IMR-90 (cell line): ENCODE measurements around the gene ASS1. TPM values are rescaled to one million over a fixed set of nuclear protein-coding genes. Genes with fewer than 3 reads are reported as not detected.
A peak's percentile ranks its signal among the peaks of the same experiment; 100 is the strongest.

ENCODE experiments used
- ATAC-seq: fragments of 200-7000 bp; cut with Tn5 transposase; 2 replicates; pipeline ENCODE4 v1.9.1; 2020; ENCODE audit warnings: low read depth, mild to moderate bottlenecking, moderate library complexity
- BruUV-seq: library from RNA; stranded (reverse); fragments of 400-500 nt; replicated peaks from 2 replicates; lab custom pipeline; 2021; lab: Mats Ljungman, UMichigan
- CTCF ChIA-PET: fragments of 300-600 bp; formaldehyde crosslinking; extraction: SDS; loops from one replicate; lab custom pipeline; 2021; ENCODE audit warnings: antibody characterized with exemption; lab: Yijun Ruan, JAX
- POLR2A ChIA-PET: fragments of 300-600 bp; sonication (Branson Sonifier 250); formaldehyde crosslinking; loops from one replicate; lab custom pipeline; 2022; ENCODE audit warnings: antibody characterized with exemption; ENCODE audit not compliant: unreplicated experiment; lab: Charles Lee
- DNase-seq: peaks from one replicate; pipeline ENCODE4 v3.0.0; 2013
- H2AFZ ChIP-seq: replicated peaks from 2 replicates; pipeline ENCODE3; 2013; ENCODE audit warnings: low read length, mild to moderate bottlenecking; ENCODE audit not compliant: poor library complexity
- H2AK5ac ChIP-seq: 2 replicates; pipeline ENCODE4 v1.6.1; 2013; ENCODE audit warnings: low read depth, low read length, inconsistent platforms
- H2AK9ac ChIP-seq: replicated peaks from 2 replicates; pipeline ENCODE3; 2013; ENCODE audit warnings: mild to moderate bottlenecking, low read depth, low read length, moderate library complexity; ENCODE audit not compliant: poor library complexity
- H2BK120ac ChIP-seq: 2 replicates; pipeline ENCODE4 v1.6.1; 2013; ENCODE audit warnings: low read depth, low read length, inconsistent platforms
- H2BK15ac ChIP-seq: 3 replicates; pipeline ENCODE4 v1.6.1; 2013; ENCODE audit warnings: low read depth, low read length, inconsistent platforms
- H2BK20ac ChIP-seq: 2 replicates; pipeline ENCODE4 v1.6.1; 2013; ENCODE audit warnings: low read depth, mild to moderate bottlenecking, inconsistent platforms, low read length, moderate library complexity
- H2BK5ac ChIP-seq: 2 replicates; pipeline ENCODE4 v1.6.1; 2013; ENCODE audit warnings: mild to moderate bottlenecking, low read depth, low read length, inconsistent platforms; ENCODE audit not compliant: poor library complexity, severe bottlenecking
- H3K14ac ChIP-seq: replicated peaks from 2 replicates; pipeline ENCODE4 v1.6.1; 2013; ENCODE audit warnings: low read depth, low read length, inconsistent platforms
- H3K18ac ChIP-seq: 2 replicates; pipeline ENCODE4 v1.6.1; 2013; ENCODE audit warnings: low read depth, low read length, control low read depth
- H3K23ac ChIP-seq: 2 replicates; pipeline ENCODE4 v1.6.1; 2013; ENCODE audit warnings: low read depth, low read length, inconsistent platforms
- H3K27ac ChIP-seq: 2 replicates; pipeline ENCODE4 v1.5.1; 2013; ENCODE audit warnings: mild to moderate bottlenecking, control low read depth, low read length; ENCODE audit not compliant: insufficient read depth
- H3K27me3 ChIP-seq: 2 replicates; pipeline ENCODE4 v1.6.1; 2013; ENCODE audit warnings: low read length; ENCODE audit not compliant: control insufficient read depth, insufficient read depth
- H3K36me3 ChIP-seq: 2 replicates; pipeline ENCODE4 v1.6.1; 2013; ENCODE audit warnings: low read length, mixed read lengths; ENCODE audit not compliant: control insufficient read depth, insufficient read depth
- H3K4ac ChIP-seq: 2 replicates; pipeline ENCODE4 v1.6.1; 2013; ENCODE audit warnings: low read depth, low read length, inconsistent platforms
- H3K4me1 ChIP-seq: 2 replicates; pipeline ENCODE4 v1.6.1; 2013; ENCODE audit warnings: low read length, mixed read lengths; ENCODE audit not compliant: control insufficient read depth, insufficient read depth
- H3K4me2 ChIP-seq: 2 replicates; pipeline ENCODE4 v1.6.1; 2013; ENCODE audit warnings: low read depth, mild to moderate bottlenecking, control low read depth, low read length, moderate library complexity
- H3K4me3 ChIP-seq: 2 replicates; pipeline ENCODE4 v1.5.1; 2013; ENCODE audit warnings: low read depth, mild to moderate bottlenecking, control low read depth, low read length, moderate library complexity; ENCODE audit not compliant: insufficient read depth
- H3K56ac ChIP-seq: 2 replicates; pipeline ENCODE4 v1.6.1; 2013; ENCODE audit warnings: low read length, inconsistent platforms; ENCODE audit not compliant: insufficient read depth; ENCODE audit errors: extremely low read depth
- H3K79me1 ChIP-seq, 2 experiments: 2 replicates each; pipeline ENCODE4 v1.6.1; 2013; ENCODE audit warnings: low read length in 2 of 2, inconsistent platforms in 1 of 2, low read depth in 1 of 2
- H3K9ac ChIP-seq: 2 replicates; pipeline ENCODE4 v1.6.1; 2013; ENCODE audit warnings: low read depth, low read length, control low read depth
- H3K9me1 ChIP-seq: 2 replicates; pipeline ENCODE4 v1.6.1; 2013; ENCODE audit warnings: low read length, inconsistent platforms; ENCODE audit not compliant: insufficient read depth
- H3K9me3 ChIP-seq: 2 replicates; pipeline ENCODE4 v1.6.1; 2013; ENCODE audit warnings: low read length; ENCODE audit not compliant: control insufficient read depth, insufficient read depth
- H4K20me1 ChIP-seq: 2 replicates; pipeline ENCODE4 v1.6.1; 2013; ENCODE audit warnings: low read length, inconsistent platforms; ENCODE audit not compliant: insufficient read depth
- H4K5ac ChIP-seq: 2 replicates; pipeline ENCODE4 v1.6.1; 2013; ENCODE audit warnings: mild to moderate bottlenecking, low read depth, low read length, control low read depth
- H4K8ac ChIP-seq, 2 experiments: 2 replicates each; pipeline ENCODE4 v1.6.1; 2013; ENCODE audit warnings: low read depth in 2 of 2, low read length in 2 of 2, control low read depth in 1 of 2, inconsistent platforms in 1 of 2
- H4K91ac ChIP-seq: 2 replicates; pipeline ENCODE4 v1.6.1; 2013; ENCODE audit warnings: low read depth, low read length, inconsistent platforms; ENCODE audit not compliant: insufficient read depth
- BHLHE40 ChIP-seq: fragments of 150-350 bp; IDR thresholded peaks from 2 replicates; pipeline ENCODE4 v1.6.1; 2016; ENCODE audit warnings: mild to moderate bottlenecking, low read depth, low read length
- CEBPB ChIP-seq: IDR thresholded peaks from 2 replicates; pipeline ENCODE4 v1.6.1; 2012; ENCODE audit warnings: low read depth, low read length, improper control_type of control experiment
- CHD1 ChIP-seq: IDR thresholded peaks from 2 replicates; pipeline ENCODE4 v1.6.1; 2012; ENCODE audit warnings: low read depth, low read length, improper control_type of control experiment
- CTCF ChIP-seq: conservative IDR thresholded peaks from 2 replicates; pipeline ENCODE4 v1.5.1; 2012; ENCODE audit warnings: mild to moderate bottlenecking, low read depth, low read length, improper control_type of control experiment
- ELK1 ChIP-seq: fragments of 150-350 bp; IDR thresholded peaks from 2 replicates; pipeline ENCODE4 v1.6.1; 2016; ENCODE audit warnings: low read depth, mild to moderate bottlenecking, low read length, moderate library complexity, borderline replicate concordance
- FOS ChIP-seq: fragments of 150-350 bp; IDR thresholded peaks from 2 replicates; pipeline ENCODE4 v1.6.1; 2016; ENCODE audit warnings: low read depth, low read length
- MAFK ChIP-seq: IDR thresholded peaks from 2 replicates; pipeline ENCODE4 v1.6.1; 2012; ENCODE audit warnings: low read depth, low read length, improper control_type of control experiment
- MAZ ChIP-seq: IDR thresholded peaks from 2 replicates; pipeline ENCODE4 v1.6.1; 2012; ENCODE audit warnings: low read depth, mild to moderate bottlenecking, low read length, improper control_type of control experiment, moderate library complexity, borderline replicate concordance
- MXI1 ChIP-seq: IDR thresholded peaks from 2 replicates; pipeline ENCODE4 v1.6.1; 2012; ENCODE audit warnings: low read depth, mild to moderate bottlenecking, low read length, moderate library complexity, borderline replicate concordance
- NFE2L2 ChIP-seq: fragments of 150-350 bp; IDR thresholded peaks from 2 replicates; pipeline ENCODE4 v1.6.1; 2016; ENCODE audit warnings: low read depth, mild to moderate bottlenecking, low read length
- POLR2A ChIP-seq: IDR thresholded peaks from 2 replicates; pipeline ENCODE4 v1.6.1; 2012; ENCODE audit warnings: mild to moderate bottlenecking, low read depth, low read length
- RAD21 ChIP-seq: IDR thresholded peaks from 2 replicates; pipeline ENCODE4 v1.6.1; 2012; ENCODE audit warnings: low read length, improper control_type of control experiment
- RCOR1 ChIP-seq: IDR thresholded peaks from 2 replicates; pipeline ENCODE4 v1.6.1; 2012; ENCODE audit warnings: mild to moderate bottlenecking, low read length, improper control_type of control experiment; ENCODE audit not compliant: insufficient replicate concordance
- RFX5 ChIP-seq: IDR thresholded peaks from 2 replicates; pipeline ENCODE4 v1.8.0; 2012; ENCODE audit warnings: low read depth, mild to moderate bottlenecking, low read length, moderate library complexity
- SMC3 ChIP-seq: fragments of 150-350 bp; IDR thresholded peaks from 2 replicates; pipeline ENCODE4 v1.6.1; 2016; ENCODE audit warnings: low read depth, mild to moderate bottlenecking, antibody characterized with exemption, low read length, moderate library complexity
- USF2 ChIP-seq: fragments of 150-350 bp; IDR thresholded peaks from 2 replicates; pipeline ENCODE4 v1.6.1; 2017; ENCODE audit warnings: mild to moderate bottlenecking, antibody characterized with exemption, low read length, low read depth
- WGBS, 2 experiments: methylation state at CpG; one replicate each; pipeline versions ENCODE4 v1.1.5 to v1.1.7; 2013; ENCODE audit warnings: missing lambda C conversion rate in 2 of 2; ENCODE audit not compliant: insufficient read length in 1 of 2; ENCODE audit errors: extremely low coverage in 2 of 2; 5-methylcytosine and 5-hydroxymethylcytosine counted together
- dilution Hi-C: fragments of 300-500 bp; cut with HindIII; formaldehyde crosslinking; loops from one replicate; pipeline ENCODE4 v1.14.3; 2018; ENCODE audit warnings: low sequenced_read_pairs; ENCODE audit not compliant: unreplicated experiment
- in situ Hi-C: fragments of 300-500 bp; cut with MboI; formaldehyde crosslinking; loops from 3 replicates; pipeline ENCODE4 v1.14.3; 2019; ENCODE audit warnings: low sequenced_read_pairs, inconsistent platforms, mixed read lengths
- intact Hi-C: fragments of 100-400 bp; cut with micrococcal nuclease; formaldehyde crosslinking; loops from 2 replicates; pipeline ENCODE4 v1.10.0; 2022
- polyA plus RNA-seq, 3 experiments: library from polyadenylated mRNA; depleted of rRNA; stranded (reverse); fragments of >200 nt; gene quantifications; 2 replicates each; pipeline ENCODE4 v1.2.3, GENCODE V29; 2012; ENCODE audit warnings: low replicate concordance in 1 of 3
- total RNA-seq: library from RNA; depleted of rRNA; stranded (reverse); fragments of >200 nt; gene quantifications from 2 replicates; pipeline ENCODE4 v1.2.3, GENCODE V29; 2012

Gene ASS1
- total and polyA plus RNA-seq, 2 of the 4 experiments (the other 2 are of a cell fraction) = 39.6 to 41.9 TPM

GRCh38 chr9:130459151-130459550 is 14.4 kb downstream of the ASS1 start:
- H2AFZ ChIP-seq = no peak overlapping the region
- peaks cover 9% of the 10 kb centered on the region for H3K27me3 ChIP-seq
- no peak overlapping the region for H3K14ac ChIP-seq
- peaks cover 8% of the 10 kb centered on the region for H4K20me1 ChIP-seq
- no peak overlapping the region for H2AK9ac ChIP-seq
- dilution Hi-C loops = no loop called here
- H3K9me3 ChIP-seq = no peaks in the 10 kb centered on the region
- H4K5ac ChIP-seq = no peak overlapping the region
- H3K4me3 ChIP-seq = no peak overlapping the region
- no peak overlapping the region for H3K9ac ChIP-seq
- no peaks in the 10 kb centered on the region for H3K36me3 ChIP-seq
- POLR2A ChIA-PET = no interaction called here
- BruUV-seq = no TSS peak
- H4K91ac ChIP-seq = no peak overlapping the region
- intact Hi-C loops = no loop called here
- in situ Hi-C loops = no loop called here
- no peaks in the 10 kb centered on the region for H3K4me1 ChIP-seq
- no peak overlapping the region for H2BK120ac ChIP-seq
- no peak for TF ChIP-seq SMC3
- TF ChIP-seq ELK1 = no peak
- no peak for TF ChIP-seq NFE2L2
- no peak for TF ChIP-seq RFX5
- no peak for TF ChIP-seq RAD21
- no peak for TF ChIP-seq USF2
- TF ChIP-seq POLR2A = no peak
- no peak for TF ChIP-seq MAZ
- TF ChIP-seq CEBPB = no peak
- TF ChIP-seq MAFK = no peak
- no peak for TF ChIP-seq BHLHE40
- TF ChIP-seq CTCF = no peak
- TF ChIP-seq CHD1 = no peak
- no peak for TF ChIP-seq MXI1
- TF ChIP-seq RCOR1 = no peak
- no peak for TF ChIP-seq FOS
- H2BK5ac ChIP-seq = no peak overlapping the region
- H2BK15ac ChIP-seq = no peak overlapping the region
- no peak overlapping the region for H3K4ac ChIP-seq
- no peak overlapping the region for H3K27ac ChIP-seq
- CTCF ChIA-PET = no interaction called here
- H2BK20ac ChIP-seq = no peak overlapping the region
- no peak overlapping the region for H3K4me2 ChIP-seq
- ATAC-seq (no peak), DNase-seq (peak; percentile 39)
- no peak overlapping the region for H3K23ac ChIP-seq
- no peak overlapping the region for H4K8ac ChIP-seq
- peak overlapping the region; percentile 9; the same call in 1 of the 2 replicates for H2AK5ac ChIP-seq
- H3K9me1 ChIP-seq = no peaks in the 10 kb centered on the region
- H3K56ac ChIP-seq = no peak overlapping the region
- no peaks in the 10 kb centered on the region for H3K79me1 ChIP-seq
- 100% methylated on average over 1 of the region's 8 CpGs; no CpG with 5 or more reads in 1 of the 2 experiments for WGBS, 2 experiments
- no peak overlapping the region for H3K18ac ChIP-seq
